ENCODE results near the gene RNF212B.
"Not testable (repeated sequence)": the region's sequence is repeated elsewhere in the genome, so short reads cannot be mapped to it uniquely, and the experiment has no call there.

GRCh38 chr14:23277928-23278327, 40.2 kb downstream of the RNF212B start:
- not testable (repeated sequence) for TF ChIP-seq EZH2 (IDR thresholded peaks at IDR 0.05; ENCODE audit: borderline replicate concordance, low read depth, low read length, severe bottlenecking); CTCF (IDR thresholded peaks at IDR 0.05; ENCODE audit: extremely low read depth in 1 of 2, insufficient read depth in 1 of 2, low read depth in 1 of 2, low read length in 2 of 2)

Measured in endothelial cell of umbilical vein (primary cell).